ENCODE measurements around the gene ANGEL1. TPM values are rescaled to one million over a fixed set of nuclear protein-coding genes. Genes with fewer than 3 reads are reported as not detected.

Gene ANGEL1
- total and polyA plus RNA-seq, 9 of the 15 experiments (the other 6 are each of a cell fraction or from before 2014, with no cell fraction given), result 2.1 to 22.2 (median 7.3) TPM

GRCh38 chr14:76812422-76813383 lies at the start of gene ANGEL1 (continued):
- no peak for TF ChIP-seq THRA (IDR thresholded peaks at IDR 0.05)
- no peak for TF ChIP-seq ATF3 (IDR thresholded peaks at IDR 0.05)
- peak; percentile 38; the same call in 1 of the 2 replicates for TF ChIP-seq ATF3 (CRISPR knock-in tag; conservative IDR thresholded peaks at IDR 0.05)
- no peak for TF ChIP-seq FOXK1 (CRISPR knock-in tag; IDR thresholded peaks at IDR 0.05; ENCODE audit: borderline replicate concordance)
- no peak for TF ChIP-seq CC2D1A (IDR thresholded peaks at IDR 0.05)
- TF ChIP-seq USF2 (CRISPR knock-in tag; IDR thresholded peaks at IDR 0.05), result peak; percentile 94
- peak; percentile 100 for TF ChIP-seq ZBTB40 (IDR thresholded peaks at IDR 0.05)
- peak; percentile 100 for TF ChIP-seq ZBTB40 (CRISPR knock-in tag; IDR thresholded peaks at IDR 0.05)
- TF ChIP-seq XRCC5 (IDR thresholded peaks at IDR 0.05; ENCODE audit: low read depth, low read length), result peak; percentile 67; the same call in 1 of the 2 replicates
- TF ChIP-seq CTBP1 (IDR thresholded peaks at IDR 0.05; ENCODE audit: borderline replicate concordance), result peak; percentile 69
- peak; percentile 71; the same call in 1 of the 2 replicates for TF ChIP-seq TFAP4 (CRISPR knock-in tag; IDR thresholded peaks at IDR 0.05; ENCODE audit: borderline replicate concordance)
- TF ChIP-seq GATAD2B (IDR thresholded peaks at IDR 0.05; ENCODE audit: borderline replicate concordance), result peak; percentile 55; the same call in 1 of the 2 replicates
- TF ChIP-seq HCFC1 (IDR thresholded peaks at IDR 0.05; ENCODE audit: low read depth, low read length), result peak; percentile 71

Measured in K562 (cell line).